HG03342 (cell line): ENCODE measurements around the gene F11.
"Not testable (repeated sequence)": the region's sequence is repeated elsewhere in the genome, so short reads cannot be mapped to it uniquely, and the experiment has no call there.

Experiments
- ATAC-seq: cut with Tn5 transposase; IDR thresholded peaks from one replicate; pipeline ENCODE4 v1.9.1; 2021; ENCODE audit warnings: mild to moderate bottlenecking, moderate library complexity; ENCODE audit not compliant: unreplicated experiment

F11 gene

GRCh38 chr4:186265683-186266652, at the start of gene F11:
TSS of gene F11 (plus strand) at chr4:186266189. CDS start at chr4:186267137, 948 bp downstream.
- ATAC-seq = no peak

GRCh38 chr4:186216465-186217024, 49.4 kb upstream of the F11 start:
- ATAC-seq = no peak

GRCh38 chr4:186217733-186218293, 48.2 kb upstream of the F11 start:
- ATAC-seq = no peak

GRCh38 chr4:186221624-186222023, 44.4 kb upstream of the F11 start:
- no peak for ATAC-seq

- no peak for ATAC-seq
These were observed 40.1 kb upstream of the F11 start for GRCh38 chr4:186225848-186226247.

- no peak for ATAC-seq
These were observed 39.3 kb upstream of the F11 start for GRCh38 chr4:186226521-186227189.

GRCh38 chr4:186227221-186227620, 38.8 kb upstream of the F11 start, which contains the start of gene KLKB1:
TSS of gene KLKB1 (plus strand) at chr4:186227507. CDS start at chr4:186228196, 689 bp downstream.
- ATAC-seq = no peak

- no peak for ATAC-seq
These were observed 38.1 kb upstream of the F11 start for GRCh38 chr4:186227744-186228513.

- ATAC-seq = no peak
These were observed 37.5 kb upstream of the F11 start for GRCh38 chr4:186228514-186228894.

- ATAC-seq = no peak
These were observed 31.6 kb upstream of the F11 start for GRCh38 chr4:186234367-186234766.

GRCh38 chr4:186236126-186236525, 29.9 kb upstream of the F11 start:
- no peak for ATAC-seq

GRCh38 chr4:186240452-186240847, 25.5 kb upstream of the F11 start:
- ATAC-seq = no peak

- ATAC-seq = no peak
These were observed 25.0 kb upstream of the F11 start for GRCh38 chr4:186240848-186241491.

GRCh38 chr4:186241616-186242015, 24.4 kb upstream of the F11 start:
- no peak for ATAC-seq

GRCh38 chr4:186242031-186242430, 24.0 kb upstream of the F11 start:
- not testable (repeated sequence) for ATAC-seq

GRCh38 chr4:186243331-186243730, 22.7 kb upstream of the F11 start:
- ATAC-seq = no peak

GRCh38 chr4:186244835-186245234, 21.2 kb upstream of the F11 start:
- ATAC-seq = no peak

GRCh38 chr4:186247062-186247752, 18.8 kb upstream of the F11 start:
- not testable (repeated sequence) for ATAC-seq

GRCh38 chr4:186248643-186249042, 17.3 kb upstream of the F11 start:
- ATAC-seq = no peak
